ENCODE data around the gene SNX21.
"Not testable (repeated sequence)": the region's sequence is repeated elsewhere in the genome, so short reads cannot be mapped to it uniquely, and the experiment has no call there.

SNX21 gene

DNA sequence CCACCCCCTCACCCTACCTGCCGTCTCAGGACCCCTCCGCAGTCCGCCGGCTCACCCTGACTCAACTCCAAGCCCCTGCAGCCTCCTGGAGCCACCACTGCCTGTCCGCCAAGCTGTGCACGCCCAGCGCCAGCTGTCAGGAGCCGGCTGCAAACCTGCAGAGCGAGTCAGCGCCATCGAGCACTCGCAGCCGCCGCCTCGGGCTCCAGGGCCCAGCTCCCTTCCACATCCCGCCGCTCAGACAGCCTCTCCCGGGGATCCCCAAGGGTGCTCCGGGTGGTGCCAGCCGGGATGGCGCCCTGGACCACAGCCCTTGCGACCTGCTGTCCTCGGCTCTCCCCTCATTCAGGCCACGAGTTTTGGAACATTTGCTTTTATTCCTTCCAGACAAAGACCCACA lies 10.7 kb upstream of the SNX21 start:
- no peak for DNase-seq (ENCODE audit: low read depth in 1 of 2, low spot score in 1 of 2)

- peak in 1 of 2 donors; percentile 10 for DNase-seq (ENCODE audit: low read depth in 1 of 2, low spot score in 1 of 2)
Measured at GRCh38 chr20:45823949-45824835, 9.4 kb upstream of the SNX21 start.

DNA sequence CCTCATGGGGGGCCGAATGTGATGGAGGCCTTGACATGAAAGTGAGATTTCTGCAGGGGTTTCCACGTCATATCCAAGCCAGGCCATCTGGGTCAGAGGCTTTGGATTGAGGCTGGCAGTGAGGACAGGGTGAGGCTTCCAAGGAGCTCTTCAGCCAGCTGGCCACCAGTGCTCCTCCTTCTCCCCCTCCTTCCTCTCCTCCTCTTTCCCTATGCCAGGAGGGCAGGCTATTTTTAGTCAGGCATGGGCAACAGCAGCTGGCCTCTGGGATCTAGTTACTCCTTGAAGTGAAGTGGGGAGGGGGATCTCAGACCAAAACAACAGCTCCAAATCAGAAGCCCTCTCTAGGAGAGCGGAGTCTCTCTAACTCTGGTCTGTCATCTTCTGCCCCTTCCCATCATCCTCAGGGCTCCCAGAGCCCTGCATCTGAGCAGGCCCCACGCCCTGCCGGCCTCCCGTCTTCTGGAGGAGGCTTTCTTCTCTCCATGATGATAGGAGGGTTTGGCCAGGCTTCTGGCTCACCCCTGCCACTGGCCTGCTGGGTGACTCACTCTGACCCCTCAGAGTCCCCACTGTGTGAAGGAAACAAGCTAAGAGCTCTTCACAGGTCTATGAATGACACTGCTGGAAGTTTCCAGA lies 7.1 kb upstream of the SNX21 start:
- DNase-seq (ENCODE audit: low read depth in 1 of 2, low spot score in 1 of 2), result no peak

DNA sequence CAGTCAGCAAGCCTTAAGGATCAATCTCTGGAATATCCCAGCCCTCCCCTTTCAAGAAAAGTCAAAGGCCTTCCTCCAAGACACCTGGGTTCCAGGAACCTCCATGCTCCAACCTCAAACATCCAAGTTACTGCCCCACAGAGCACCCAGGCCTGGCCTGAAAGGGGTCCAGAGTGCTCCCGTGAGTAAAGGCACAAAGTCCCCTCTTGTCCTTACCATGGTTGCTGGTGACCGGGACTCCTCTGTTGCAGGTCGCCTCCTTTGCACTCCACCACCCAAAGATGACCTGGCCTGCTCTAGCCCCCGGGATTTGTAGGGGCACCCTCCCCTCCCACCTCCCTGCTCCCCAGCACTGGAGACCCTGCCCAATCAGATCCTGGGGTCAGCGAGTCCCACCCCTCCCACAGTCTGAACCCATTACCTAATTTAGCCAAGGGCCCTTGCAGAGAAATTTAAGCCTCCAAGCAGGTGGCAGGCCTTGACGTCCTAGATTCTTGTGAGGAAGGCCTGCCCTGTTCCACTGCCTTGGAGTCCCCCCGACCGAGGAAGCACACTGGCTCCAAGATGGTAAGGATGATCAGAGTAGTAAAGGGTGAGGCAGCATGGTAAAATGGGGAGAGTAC lies 6.5 kb upstream of the SNX21 start, which contains the start of gene TNNC2:
Gene TNNC2 (minus strand): TSS at position 283 of the 623 bp plus-strand sequence. CDS start 64 bp downstream, at position 219.
- DNase-seq (ENCODE audit: low read depth in 1 of 2, low spot score in 1 of 2), result no peak

DNA sequence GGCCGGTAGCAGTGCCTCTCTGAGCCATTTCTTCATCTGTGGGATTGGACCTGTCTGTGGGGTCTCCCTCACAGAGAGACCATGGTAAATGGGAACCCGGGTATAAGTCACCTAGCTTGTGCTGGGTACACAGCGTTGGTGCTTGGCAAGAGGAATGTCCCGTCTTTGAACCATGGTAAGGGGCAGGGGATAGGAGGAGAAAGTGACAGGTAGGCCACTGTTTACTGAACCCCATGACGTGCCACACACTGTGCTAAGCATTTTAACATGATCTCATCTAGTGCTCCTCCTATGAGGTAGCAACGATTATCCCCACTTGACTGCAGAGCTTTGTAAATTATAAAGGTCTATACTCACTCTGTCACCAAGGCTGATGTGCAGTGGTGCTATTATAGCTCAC lies 5.9 kb upstream of the SNX21 start:
- no peak for DNase-seq (ENCODE audit: low read depth in 1 of 2, low spot score in 1 of 2)

DNA sequence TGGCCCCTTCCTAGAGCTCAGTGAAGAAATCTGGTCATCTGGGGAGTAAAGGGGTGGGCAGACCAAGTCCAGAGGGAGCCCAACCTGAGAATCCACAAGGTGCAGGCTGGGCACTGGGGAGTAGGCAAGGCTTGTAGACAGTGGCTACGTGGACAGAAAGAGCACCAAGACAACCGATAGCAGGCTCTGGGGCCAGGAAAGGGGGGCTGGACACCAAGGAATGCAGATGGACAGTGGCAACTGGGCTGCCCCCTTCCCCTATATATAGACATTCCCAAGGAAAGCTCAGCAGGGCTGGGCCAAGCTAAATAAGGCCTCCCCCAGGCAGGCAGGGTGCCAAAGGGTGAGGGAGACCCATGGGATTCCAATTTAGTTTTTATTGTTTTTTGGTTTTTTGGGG lies 5.0 kb upstream of the SNX21 start:
- no peak for DNase-seq (ENCODE audit: low read depth in 1 of 2, low spot score in 1 of 2)

GRCh38 chr20:45829673-45830106 lies 3.9 kb upstream of the SNX21 start:
- DNase-seq (ENCODE audit: low read depth in 1 of 2, low spot score in 1 of 2), result not testable (repeated sequence)

GRCh38 chr20:45832619-45833018 lies 980 bp upstream of the SNX21 start:
- no peak for DNase-seq (ENCODE audit: low read depth in 1 of 2, low spot score in 1 of 2)

DNA sequence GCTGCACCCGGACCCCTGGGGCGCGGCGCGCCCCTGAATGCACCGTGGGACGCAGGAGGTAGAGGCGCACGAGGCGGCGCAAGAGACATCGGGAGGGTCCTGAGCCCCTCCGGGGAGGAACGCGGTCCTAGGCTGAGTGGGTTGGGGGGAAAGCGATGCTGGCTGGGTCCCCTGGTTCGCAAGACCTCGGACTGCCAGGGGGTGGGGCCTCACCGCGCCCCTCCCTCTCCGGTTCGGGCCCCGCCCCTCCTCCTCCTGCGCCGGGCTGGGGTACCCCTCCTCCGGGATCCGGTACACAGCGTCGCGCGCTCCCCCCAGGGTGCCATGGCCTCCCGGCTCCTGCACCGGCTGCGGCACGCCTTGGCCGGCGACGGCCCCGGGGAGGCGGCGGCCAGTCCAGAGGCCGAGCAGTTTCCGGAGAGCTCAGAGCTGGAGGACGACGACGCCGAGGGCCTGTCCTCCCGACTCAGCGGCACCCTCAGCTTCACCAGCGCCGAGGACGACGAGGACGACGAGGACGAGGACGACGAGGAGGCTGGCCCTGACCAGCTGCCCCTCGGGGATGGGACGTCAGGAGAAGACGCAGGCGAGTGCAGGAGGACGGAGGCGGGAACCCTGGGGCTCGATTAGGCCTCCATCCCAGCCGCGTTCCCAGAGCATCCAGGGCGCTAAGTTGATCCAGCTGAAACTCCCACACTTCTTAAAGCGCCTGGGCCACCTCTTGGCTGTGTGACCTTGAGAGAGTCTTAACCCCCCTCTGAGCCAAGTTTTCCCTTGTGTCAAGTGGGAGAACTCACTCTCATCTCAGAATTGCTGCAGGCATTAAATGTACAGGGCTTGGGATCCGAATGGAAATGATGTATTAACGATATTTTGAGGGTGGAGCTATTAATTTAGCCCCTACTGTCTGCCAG lies 541 bp downstream of the SNX21 start:
- DNase-seq (ENCODE audit: low read depth in 1 of 2, low spot score in 1 of 2), result no peak

GRCh38 chr20:45834797-45835161 lies 1.2 kb downstream of the SNX21 start:
- no peak for DNase-seq (ENCODE audit: low read depth in 1 of 2, low spot score in 1 of 2)

DNA sequence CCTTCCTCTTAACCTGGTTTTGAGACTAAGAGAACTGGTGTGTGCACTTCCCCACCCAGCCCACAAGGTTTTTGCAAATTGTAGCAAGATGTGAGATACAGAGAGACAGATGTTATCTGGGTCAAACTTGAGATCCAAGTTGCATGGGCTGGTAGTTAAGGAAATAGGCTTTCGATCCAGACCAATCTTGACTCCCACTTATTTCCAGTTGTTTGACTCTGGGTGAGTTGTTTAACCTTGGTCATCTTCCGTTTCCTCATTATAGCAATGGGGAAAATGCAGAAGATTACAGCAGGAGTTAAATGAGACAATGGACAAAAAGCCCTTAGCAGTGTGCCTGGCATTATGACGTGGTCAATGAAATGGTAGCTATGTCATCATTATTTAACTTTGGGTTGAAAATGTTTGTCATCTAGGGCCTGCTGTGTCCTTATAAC lies 1.7 kb downstream of the SNX21 start:
- DNase-seq (ENCODE audit: low read depth in 1 of 2, low spot score in 1 of 2), result no peak

GRCh38 chr20:45835825-45836224 lies 2.2 kb downstream of the SNX21 start:
- no peak for DNase-seq (ENCODE audit: low read depth in 1 of 2, low spot score in 1 of 2)

DNA sequence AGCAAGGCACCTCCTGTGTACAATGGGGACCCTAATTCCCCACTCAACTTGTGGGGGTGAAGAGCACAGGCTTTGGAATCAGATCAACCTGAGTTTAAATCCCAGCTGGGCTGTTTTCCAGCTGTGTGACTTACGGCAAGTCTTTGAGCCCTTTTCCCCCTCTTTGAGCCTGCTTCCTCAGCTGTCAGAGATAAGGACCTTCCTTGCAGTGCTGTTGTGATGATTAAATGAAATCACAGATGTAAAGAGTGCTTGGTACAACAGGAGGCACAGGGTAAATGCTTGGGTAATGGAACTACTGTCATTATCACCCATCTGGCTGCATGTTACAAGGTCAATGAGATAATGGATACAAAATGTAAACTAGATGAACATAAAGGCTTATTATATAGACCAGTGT lies 3.2 kb downstream of the SNX21 start:
- DNase-seq (ENCODE audit: low read depth in 1 of 2, low spot score in 1 of 2), result no peak

GRCh38 chr20:45840700-45841198 lies 7.2 kb downstream of the SNX21 start:
- DNase-seq (ENCODE audit: low read depth in 1 of 2, low spot score in 1 of 2), result no peak

DNA sequence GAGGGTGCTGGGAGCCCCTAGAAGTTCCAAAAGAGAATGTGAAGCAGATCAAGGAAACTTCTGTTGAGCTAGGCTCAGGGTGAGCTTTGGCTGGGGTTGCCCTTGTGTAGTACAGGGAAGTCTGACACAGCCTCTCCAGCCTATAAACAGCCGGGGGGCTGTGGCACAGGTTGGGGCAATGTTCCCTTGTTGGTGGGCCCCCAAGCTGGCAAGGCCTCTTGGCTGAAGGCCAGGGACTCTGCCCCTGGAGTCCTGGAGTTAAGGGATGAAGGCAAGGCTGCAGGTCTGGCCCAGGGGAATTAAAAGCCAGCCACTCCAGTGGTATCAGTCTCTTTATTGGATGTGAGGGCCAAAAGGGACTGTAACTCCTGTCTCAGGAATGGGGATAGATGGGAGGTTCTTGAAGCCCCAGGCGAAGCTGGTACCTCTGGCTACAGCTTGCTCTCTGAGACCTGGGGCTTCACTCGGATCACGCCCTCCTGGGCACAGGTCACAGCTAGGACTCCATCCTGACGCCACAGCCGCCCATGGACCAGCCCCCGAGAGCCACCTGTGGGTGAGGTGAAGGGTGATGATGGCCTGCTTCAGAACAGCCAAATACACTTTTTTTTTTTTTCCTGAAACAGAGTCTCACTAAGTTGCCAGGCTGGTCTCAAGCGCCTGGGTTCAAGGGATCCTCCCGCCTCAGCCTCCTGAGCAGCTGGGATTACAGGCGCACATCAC lies 8.0 kb downstream of the SNX21 start:
- DNase-seq (ENCODE audit: low read depth in 1 of 2, low spot score in 1 of 2), result no peak

DNA sequence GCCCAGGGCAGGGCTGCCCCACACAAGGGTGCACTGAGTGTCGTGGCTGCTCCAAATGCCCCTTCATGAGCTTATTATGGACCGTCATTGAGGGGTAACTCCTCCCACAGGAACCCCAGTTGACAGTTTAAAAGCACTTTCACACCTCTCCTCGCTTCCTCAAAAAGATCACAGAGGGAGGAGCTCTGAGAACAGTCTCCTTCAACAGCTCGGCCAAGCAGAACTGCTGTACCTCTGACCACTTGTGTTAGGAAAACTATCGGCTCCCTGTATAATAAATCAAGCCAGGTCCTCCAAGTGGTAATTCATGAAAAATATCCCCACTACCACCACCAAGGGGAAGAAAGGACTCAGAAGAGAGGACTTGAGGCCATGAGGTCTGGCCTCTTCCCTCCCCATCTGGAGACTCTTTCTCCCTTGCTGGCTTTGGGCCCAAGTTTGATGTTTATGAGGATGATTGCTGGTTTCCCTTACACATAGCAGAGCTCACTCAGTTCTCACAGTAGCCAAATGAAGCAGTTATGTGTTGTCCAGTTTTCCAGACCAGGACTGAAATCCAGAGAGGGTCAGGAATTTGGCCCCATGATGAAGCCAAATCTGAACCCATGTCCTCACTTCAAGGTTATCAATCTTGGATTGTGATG lies 8.7 kb downstream of the SNX21 start:
- no peak for DNase-seq (ENCODE audit: low read depth in 1 of 2, low spot score in 1 of 2)

DNA sequence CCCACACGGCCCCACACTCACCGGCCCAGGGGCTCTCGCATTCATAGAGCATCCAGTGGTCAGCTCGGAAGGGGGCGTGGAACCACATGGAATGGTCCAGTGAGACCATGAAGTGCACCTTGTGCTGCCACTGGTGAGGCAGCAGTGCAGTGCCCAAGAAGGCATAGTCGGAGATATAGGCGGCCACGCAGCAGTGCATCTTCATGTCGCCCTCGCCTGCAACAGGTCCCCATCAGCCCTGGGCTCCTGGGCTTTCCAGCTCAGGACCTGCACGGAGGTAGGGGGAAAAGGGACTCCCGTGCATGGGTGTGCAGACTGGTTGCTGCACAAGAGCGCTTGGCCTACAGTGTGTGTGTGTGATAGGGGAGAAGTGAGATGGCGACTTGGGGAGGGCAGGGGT lies 9.9 kb downstream of the SNX21 start:
- DNase-seq (ENCODE audit: low read depth in 1 of 2, low spot score in 1 of 2), result no peak

DNA sequence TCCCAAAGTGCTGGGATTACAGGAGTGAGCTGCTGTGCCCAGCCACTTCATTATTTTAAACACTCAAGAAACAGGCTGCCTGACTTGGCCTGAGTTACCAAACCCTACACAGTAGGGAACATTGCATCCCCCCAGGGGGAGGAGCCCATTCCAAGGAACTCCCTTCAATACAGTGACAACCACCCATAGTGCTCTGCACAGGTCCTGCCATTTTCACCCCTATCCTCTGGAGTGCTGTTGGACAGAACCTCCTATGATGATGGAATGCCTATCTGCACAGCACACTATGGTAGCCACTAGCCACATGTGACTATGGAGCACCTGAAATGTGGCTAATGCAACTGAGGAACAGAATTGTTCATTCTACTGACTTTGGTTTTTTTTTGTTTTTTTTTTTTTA lies 11.9 kb downstream of the SNX21 start:
- no peak for DNase-seq (ENCODE audit: low read depth in 1 of 2, low spot score in 1 of 2)

GRCh38 chr20:45848421-45848820 lies 14.8 kb downstream of the SNX21 start:
- DNase-seq (ENCODE audit: low read depth in 1 of 2, low spot score in 1 of 2), result no peak
